ENCODE measurements around the gene CLIP2.
"Not testable (repeated sequence)": the region's sequence is repeated elsewhere in the genome, so short reads cannot be mapped to it uniquely, and the experiment has no call there.

Gene CLIP2

GRCh38 chr7:74289018-74289658 lies at the start of gene CLIP2:
Gene CLIP2, plus strand, starts transcription at chr7:74289407. Its CDS starts 28,140 bp downstream, at chr7:74317547.
- Mint-ChIP-seq H3K27me3 (peaks cover 27% of the 10 kb centered on the region), H3K9me3 (no peaks in the 10 kb centered on the region), H3K4me3 (peak within 1 kb of the TSS; percentile 73), H3K27ac (peak within 1 kb of the TSS; percentile 71), H3K36me3 (ENCODE audit: low read depth) (no peaks in the 10 kb centered on the region), H3K4me1 (ENCODE audit: low read depth) (peaks cover 12% of the 10 kb centered on the region)
- peak; percentile 90 for DNase-seq

- Mint-ChIP-seq H3K4me3 (no peak overlapping the region), H3K9me3 (no peaks in the 10 kb centered on the region), H3K36me3 (ENCODE audit: low read depth) (peaks cover 92% of the 10 kb centered on the region), H3K27me3 (no peaks in the 10 kb centered on the region), H3K4me1 (ENCODE audit: low read depth) (peaks cover 1% of the 10 kb centered on the region), H3K27ac (no peak overlapping the region)
- DNase-seq = no peak
Observed at GRCh38 chr7:74240482-74240881, 48.7 kb upstream of the CLIP2 start.

- Mint-ChIP-seq H3K4me3 (no peak overlapping the region), H3K36me3 (ENCODE audit: low read depth) (peaks cover 90% of the 10 kb centered on the region), H3K27me3 (no peaks in the 10 kb centered on the region), H3K9me3 (no peaks in the 10 kb centered on the region), H3K27ac (no peak overlapping the region), H3K4me1 (ENCODE audit: low read depth) (peaks cover 1% of the 10 kb centered on the region)
- DNase-seq = no peak
Observed at GRCh38 chr7:74242122-74242443, 47.1 kb upstream of the CLIP2 start.

DNA sequence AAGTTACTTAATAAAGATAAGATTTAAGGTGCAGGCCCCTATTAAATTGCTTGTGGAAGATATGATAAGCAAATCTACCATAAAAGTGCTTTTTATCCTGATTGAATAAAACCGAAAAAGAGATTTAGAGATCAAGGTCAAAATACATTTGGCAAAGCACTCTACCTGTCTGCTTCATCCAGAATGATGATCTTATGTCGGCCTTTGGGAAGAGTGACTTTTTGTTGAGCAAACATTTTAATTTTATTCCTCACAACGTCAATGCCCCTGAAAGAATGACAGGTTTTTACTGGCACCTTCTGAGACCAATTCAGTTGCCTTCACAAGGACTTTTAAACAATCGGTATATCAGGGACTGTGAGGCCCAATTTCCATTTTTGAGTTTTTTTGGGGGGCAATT lies 42.7 kb upstream of the CLIP2 start:
- peaks cover 89% of the 10 kb centered on the region for H3K36me3 Mint-ChIP-seq (ENCODE audit: low read depth)
- H3K27me3 Mint-ChIP-seq = no peaks in the 10 kb centered on the region
- H3K4me3 Mint-ChIP-seq = no peak overlapping the region
- DNase-seq = no peak
- no peak overlapping the region for H3K27ac Mint-ChIP-seq
- H3K9me3 Mint-ChIP-seq = no peaks in the 10 kb centered on the region
- H3K4me1 Mint-ChIP-seq (ENCODE audit: low read depth) = peaks cover 17% of the 10 kb centered on the region

- no peak for DNase-seq
- peaks cover 84% of the 10 kb centered on the region for H3K36me3 Mint-ChIP-seq (ENCODE audit: low read depth)
Observed at GRCh38 chr7:74248156-74248555, 41.1 kb upstream of the CLIP2 start.

DNA sequence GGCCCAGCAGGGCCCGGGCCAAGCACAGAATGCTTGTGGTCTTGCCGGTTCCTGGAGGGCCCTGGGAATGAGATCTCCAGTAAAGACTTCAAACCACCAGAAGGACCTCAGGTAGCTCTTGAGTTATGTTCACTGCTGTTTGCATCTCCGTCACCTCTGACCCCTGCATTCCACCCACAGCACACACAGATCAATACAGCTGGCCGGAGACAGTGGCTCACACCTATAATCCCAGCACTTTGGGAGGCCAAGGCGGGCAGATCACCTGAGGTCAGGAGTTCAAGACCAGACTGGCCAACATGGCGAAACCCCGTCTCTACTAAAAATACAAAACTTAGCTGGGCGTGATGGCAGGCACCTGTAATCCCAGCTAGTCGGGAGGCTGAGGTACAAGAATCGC lies 40.1 kb upstream of the CLIP2 start:
- H3K4me3 Mint-ChIP-seq, DNase-seq, H3K27me3 Mint-ChIP-seq, H3K9me3 Mint-ChIP-seq, H3K27ac Mint-ChIP-seq: not testable (repeated sequence)
- Mint-ChIP-seq H3K4me1 (ENCODE audit: low read depth) (peaks cover 26% of the 10 kb centered on the region), H3K36me3 (ENCODE audit: low read depth) (peaks cover 86% of the 10 kb centered on the region)

More at GRCh38 chr7:74248156-74248555, 41.1 kb upstream of the CLIP2 start:
- no peak overlapping the region for H3K4me3 Mint-ChIP-seq
- H3K27ac Mint-ChIP-seq = no peak overlapping the region
- peaks cover 26% of the 10 kb centered on the region for H3K4me1 Mint-ChIP-seq (ENCODE audit: low read depth)
- H3K9me3 Mint-ChIP-seq = no peaks in the 10 kb centered on the region
- no peaks in the 10 kb centered on the region for H3K27me3 Mint-ChIP-seq

- Mint-ChIP-seq H3K4me1 (ENCODE audit: low read depth) (peaks cover 35% of the 10 kb centered on the region), H3K9me3 (no peaks in the 10 kb centered on the region), H3K36me3 (ENCODE audit: low read depth) (peaks cover 63% of the 10 kb centered on the region), H3K27ac (peak overlapping the region; percentile 98), H3K27me3 (no peaks in the 10 kb centered on the region), H3K4me3 (peak overlapping the region; percentile 98)
- no peak for DNase-seq
Observed at GRCh38 chr7:74252893-74253292, 36.3 kb upstream of the CLIP2 start.

- H3K4me3 Mint-ChIP-seq = peak overlapping the region; percentile 98
- H3K36me3 Mint-ChIP-seq (ENCODE audit: low read depth) = peaks cover 58% of the 10 kb centered on the region
- H3K9me3 Mint-ChIP-seq = no peaks in the 10 kb centered on the region
- H3K4me1 Mint-ChIP-seq (ENCODE audit: low read depth) = peaks cover 35% of the 10 kb centered on the region
- peak overlapping the region; percentile 98 for H3K27ac Mint-ChIP-seq
- DNase-seq = no peak
- H3K27me3 Mint-ChIP-seq = no peaks in the 10 kb centered on the region
Observed at GRCh38 chr7:74253331-74253730, 35.9 kb upstream of the CLIP2 start.

DNA sequence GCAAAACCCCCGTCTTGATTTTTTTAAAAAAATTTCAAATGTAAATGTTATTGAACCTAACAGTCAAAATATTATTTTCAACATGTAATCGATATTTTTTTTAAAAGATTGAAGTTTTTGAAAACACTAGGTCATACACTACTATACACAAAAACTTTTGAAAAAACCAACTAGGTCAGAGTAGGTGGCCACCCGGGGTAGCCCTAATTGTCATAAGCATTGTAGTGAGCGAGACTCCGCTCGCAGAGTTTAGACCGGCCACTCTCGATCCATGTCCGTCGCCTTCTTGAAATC lies 35.4 kb upstream of the CLIP2 start:
- Mint-ChIP-seq H3K36me3 (ENCODE audit: low read depth) (peaks cover 54% of the 10 kb centered on the region), H3K4me1 (ENCODE audit: low read depth) (peaks cover 34% of the 10 kb centered on the region), H3K9me3 (no peaks in the 10 kb centered on the region), H3K27me3 (no peaks in the 10 kb centered on the region), H3K4me3 (peak overlapping the region; percentile 98), H3K27ac (peak overlapping the region; percentile 98)
- DNase-seq = no peak

DNA sequence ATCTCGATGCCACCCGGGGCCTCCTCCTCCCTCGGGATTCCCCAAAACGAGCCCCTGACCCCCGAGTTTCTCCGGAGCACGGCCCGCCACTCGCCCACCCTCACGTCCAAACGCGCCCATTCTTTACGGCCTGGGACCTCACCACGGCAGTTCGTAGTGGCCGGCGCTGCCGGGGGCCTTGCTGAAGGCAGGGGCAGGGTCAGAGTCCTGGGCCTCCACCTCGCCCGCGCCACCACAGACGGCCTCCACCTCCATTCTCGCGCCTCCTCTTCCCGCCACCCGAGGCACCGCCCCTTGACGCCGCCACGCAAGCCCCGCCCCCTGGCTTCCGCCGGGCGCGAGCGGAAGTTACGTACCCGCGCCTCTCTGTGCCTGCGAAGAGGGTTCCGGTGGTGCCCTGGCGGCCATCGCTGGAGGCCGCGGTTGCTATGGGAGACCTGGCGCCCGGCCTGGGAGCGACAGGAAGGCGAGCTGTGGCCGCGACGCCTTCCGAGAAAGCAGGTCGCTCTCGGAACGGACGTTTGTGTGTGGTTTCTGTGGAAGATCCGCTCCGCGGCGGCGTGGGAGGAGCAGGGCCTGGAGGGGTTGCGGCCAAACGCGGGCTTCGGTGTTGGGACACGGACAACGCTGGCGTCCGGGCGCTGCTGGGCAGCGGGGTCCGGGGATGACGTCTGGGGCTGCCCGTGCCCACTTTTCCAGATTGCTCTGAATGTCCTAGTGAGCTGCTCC lies 34.9 kb upstream of the CLIP2 start, which contains the start of gene RFC2:
Gene RFC2, minus strand, starts transcription at position 271 of the 729 bp plus-strand sequence. Its CDS starts 16 bp downstream, at position 255.
- Mint-ChIP-seq H3K4me3 (peak within 1 kb of the TSS; percentile 98), H3K9me3 (no peaks in the 10 kb centered on the region), H3K27me3 (no peaks in the 10 kb centered on the region), H3K4me1 (ENCODE audit: low read depth) (peaks cover 31% of the 10 kb centered on the region), H3K36me3 (ENCODE audit: low read depth) (peaks cover 49% of the 10 kb centered on the region), H3K27ac (peak within 1 kb of the TSS; percentile 98)
- peak; percentile 100 for DNase-seq

DNA sequence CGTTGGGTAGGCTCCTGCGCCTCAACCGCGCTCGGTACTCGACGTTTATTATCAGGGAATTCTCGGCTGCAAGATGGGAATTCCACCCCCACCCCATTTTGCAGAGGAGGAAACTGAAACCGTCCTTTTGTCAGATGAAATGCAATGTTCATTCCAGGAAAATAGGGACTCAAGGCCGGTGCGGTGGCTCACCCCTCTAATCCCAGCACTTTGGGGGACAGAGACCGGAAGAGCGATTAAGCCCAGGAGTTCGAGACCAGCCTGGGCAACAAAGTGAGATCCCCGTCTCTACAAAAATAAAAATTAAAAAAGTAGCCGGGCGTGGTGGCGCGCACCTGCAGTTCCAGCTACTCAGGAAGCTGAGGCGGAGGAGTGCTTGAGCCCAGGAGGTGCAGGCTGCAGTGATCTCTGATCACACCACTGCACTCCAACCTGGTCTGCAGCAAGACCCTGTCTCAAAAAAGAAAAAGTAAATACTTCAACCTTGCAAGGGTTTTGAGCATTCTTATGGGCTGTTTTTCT lies 34.3 kb upstream of the CLIP2 start:
- DNase-seq = no peak
- peaks cover 44% of the 10 kb centered on the region for H3K36me3 Mint-ChIP-seq (ENCODE audit: low read depth)
- peak overlapping the region; percentile 98 for H3K27ac Mint-ChIP-seq
- H3K4me1 Mint-ChIP-seq (ENCODE audit: low read depth) = peaks cover 28% of the 10 kb centered on the region
- H3K9me3 Mint-ChIP-seq = no peaks in the 10 kb centered on the region
- no peaks in the 10 kb centered on the region for H3K27me3 Mint-ChIP-seq
- peak overlapping the region; percentile 98 for H3K4me3 Mint-ChIP-seq

DNA sequence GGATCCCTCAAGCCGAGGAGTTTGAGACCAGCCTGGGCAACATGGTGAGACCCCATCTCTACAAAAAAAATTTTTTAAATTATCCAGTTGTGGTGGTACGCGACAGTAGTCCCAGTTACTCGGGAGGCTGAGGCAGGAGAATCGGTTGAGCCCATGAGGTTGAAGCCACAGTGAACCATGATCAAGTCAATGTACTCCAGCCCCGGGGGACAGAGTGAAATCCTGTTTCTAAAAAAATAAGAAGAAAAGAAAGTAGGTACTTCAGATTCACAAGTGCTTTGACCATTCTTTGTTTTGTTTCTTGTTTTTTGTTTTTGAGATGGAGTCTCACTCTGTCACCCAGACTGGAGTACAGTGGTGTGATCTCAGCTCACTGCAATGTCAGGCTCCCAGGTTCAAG lies 33.7 kb upstream of the CLIP2 start:
- Mint-ChIP-seq H3K4me1 (ENCODE audit: low read depth) (peaks cover 25% of the 10 kb centered on the region), H3K4me3 (peak overlapping the region; percentile 98), H3K27ac (peak overlapping the region; percentile 98), H3K36me3 (ENCODE audit: low read depth) (peaks cover 38% of the 10 kb centered on the region)
- not testable (repeated sequence) for H3K9me3 Mint-ChIP-seq, DNase-seq, H3K27me3 Mint-ChIP-seq

DNA sequence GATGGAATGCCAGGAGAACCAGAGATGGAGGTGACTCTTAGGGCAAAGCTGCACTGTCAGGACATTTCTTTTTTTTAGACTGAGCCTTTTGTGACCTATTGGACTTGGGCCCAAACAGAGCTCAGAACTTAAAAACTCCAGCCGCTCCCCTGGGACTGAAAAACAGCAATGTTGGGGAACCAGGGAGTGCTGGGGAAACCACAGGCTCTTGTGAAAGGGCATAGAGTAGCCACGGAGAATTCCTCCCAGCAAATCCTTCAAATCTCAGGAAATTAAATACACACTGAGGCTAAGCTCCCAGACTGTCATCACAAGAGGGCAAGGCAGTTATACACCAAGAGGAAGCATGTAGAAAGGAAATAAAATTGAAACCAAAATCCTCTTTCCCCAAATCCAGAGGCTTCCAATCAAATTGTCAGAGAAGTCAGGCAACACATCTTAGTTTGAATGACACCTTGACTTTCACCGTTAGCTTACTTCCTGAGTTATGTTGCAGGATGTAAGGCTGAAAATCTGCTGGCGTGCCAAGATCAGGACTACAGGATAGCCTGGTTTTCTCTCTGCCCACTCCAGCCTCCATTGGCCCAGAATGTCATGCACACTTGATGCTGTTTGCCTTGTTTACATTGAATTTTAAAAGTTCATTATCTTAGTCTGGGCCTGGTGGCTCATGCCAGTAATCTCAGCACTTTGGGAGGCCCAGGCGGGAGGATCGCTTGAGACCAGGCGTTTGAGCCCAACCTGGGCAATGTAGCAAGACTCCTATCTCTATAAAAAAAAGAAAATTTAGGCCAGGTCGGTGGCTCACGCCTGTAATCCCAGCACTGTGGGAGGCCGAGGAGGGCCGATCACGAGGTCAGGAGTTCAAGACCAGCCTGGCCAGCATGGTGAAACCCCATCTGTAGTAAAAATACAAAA lies 32.5 kb upstream of the CLIP2 start:
- no peaks in the 10 kb centered on the region for H3K27me3 Mint-ChIP-seq
- H3K36me3 Mint-ChIP-seq (ENCODE audit: low read depth) = peaks cover 28% of the 10 kb centered on the region
- peak overlapping the region; percentile 34 for H3K27ac Mint-ChIP-seq
- peak overlapping the region; percentile 28 for H3K4me3 Mint-ChIP-seq
- no peaks in the 10 kb centered on the region for H3K9me3 Mint-ChIP-seq
- no peak for DNase-seq
- peaks cover 19% of the 10 kb centered on the region for H3K4me1 Mint-ChIP-seq (ENCODE audit: low read depth)

GRCh38 chr7:74258639-74259038 lies 30.6 kb upstream of the CLIP2 start:
- H3K4me3 Mint-ChIP-seq = no peak overlapping the region
- H3K27me3 Mint-ChIP-seq = no peaks in the 10 kb centered on the region
- peaks cover 13% of the 10 kb centered on the region for H3K36me3 Mint-ChIP-seq (ENCODE audit: low read depth)
- no peak overlapping the region for H3K27ac Mint-ChIP-seq
- H3K4me1 Mint-ChIP-seq (ENCODE audit: low read depth) = peaks cover 11% of the 10 kb centered on the region
- H3K9me3 Mint-ChIP-seq = no peaks in the 10 kb centered on the region
- no peak for DNase-seq

Measured in activated T-cell treated with anti-CD3 and anti-CD28 coated beads, Interleukin-2, amount 50 U/mL, for 24 hours (primary cell).